Urothelium cell line (cell line): ENCODE data around the gene ALG12.

ENCODE experiments used
- DNase-seq: peaks from one replicate; pipeline ENCODE4 v3.0.0; 2011; ENCODE audit warnings: low spot score, mixed read lengths
- FAIRE-seq: peaks from 2 replicates; lab custom pipeline; 2011; peaks lifted over from hg19 to GRCh38; lab: Jason Lieb, UNC

ALG12 gene

GRCh38 chr22:49894322-49895054, 23.8 kb downstream of the ALG12 start:
- DNase-seq (no peak), FAIRE-seq (peak; percentile 65)

DNA sequence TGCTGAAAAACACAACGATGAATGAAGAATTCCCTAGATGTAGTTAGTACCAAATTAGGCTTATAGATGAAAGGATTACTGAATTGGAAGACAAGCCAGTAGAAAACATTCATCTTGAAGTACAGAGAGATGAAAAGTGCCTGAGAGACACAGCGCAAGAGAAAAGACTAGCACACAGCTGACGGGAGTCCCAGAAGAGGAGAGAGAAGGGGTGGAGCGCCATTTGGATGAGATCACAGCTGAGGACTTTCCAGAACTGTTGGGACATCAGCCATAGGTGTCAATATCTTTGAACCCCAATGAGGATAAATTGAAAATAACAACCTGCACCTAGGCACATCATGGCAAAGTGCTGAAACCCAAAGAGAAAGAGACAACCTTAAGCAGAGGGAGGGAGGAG, 25.2 kb downstream of the ALG12 start:
- no peak for FAIRE-seq

DNA sequence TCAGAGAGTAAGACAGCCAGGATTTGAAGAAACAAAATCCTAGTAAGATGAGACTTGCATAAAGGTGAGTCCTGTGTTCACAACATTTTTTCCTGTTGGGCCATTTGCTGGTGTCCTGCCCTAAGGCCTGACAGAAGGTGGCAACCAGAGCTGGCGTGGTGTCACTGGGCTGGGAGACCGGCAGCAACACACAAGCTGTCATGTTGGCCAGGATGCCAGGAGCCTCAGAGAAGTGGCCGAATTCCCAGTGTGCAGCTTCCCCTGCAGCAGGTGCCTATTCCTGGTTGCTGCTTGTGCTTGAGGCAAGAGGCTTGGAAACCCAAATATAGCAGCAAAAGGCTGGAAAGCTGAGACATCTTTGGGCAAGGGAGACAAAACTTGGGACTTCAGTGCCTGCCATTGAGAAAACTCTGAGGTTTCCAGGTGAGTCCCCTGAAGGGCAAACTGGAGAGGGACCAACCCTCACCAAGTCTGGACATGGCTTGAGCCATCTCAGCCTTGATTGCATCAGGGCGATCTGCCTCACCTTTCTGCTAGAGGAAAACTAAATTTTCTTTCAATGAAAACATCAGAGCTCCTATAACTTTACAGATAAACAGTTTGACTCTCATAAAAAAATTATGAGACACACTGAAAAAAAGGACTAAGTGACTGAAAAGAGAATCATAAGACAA, 25.9 kb downstream of the ALG12 start:
- no peak for DNase-seq
- peak; percentile 35 for FAIRE-seq

More for the DNA sequence above, 25.2 kb downstream of the ALG12 start:
- DNase-seq = no peak

DNA sequence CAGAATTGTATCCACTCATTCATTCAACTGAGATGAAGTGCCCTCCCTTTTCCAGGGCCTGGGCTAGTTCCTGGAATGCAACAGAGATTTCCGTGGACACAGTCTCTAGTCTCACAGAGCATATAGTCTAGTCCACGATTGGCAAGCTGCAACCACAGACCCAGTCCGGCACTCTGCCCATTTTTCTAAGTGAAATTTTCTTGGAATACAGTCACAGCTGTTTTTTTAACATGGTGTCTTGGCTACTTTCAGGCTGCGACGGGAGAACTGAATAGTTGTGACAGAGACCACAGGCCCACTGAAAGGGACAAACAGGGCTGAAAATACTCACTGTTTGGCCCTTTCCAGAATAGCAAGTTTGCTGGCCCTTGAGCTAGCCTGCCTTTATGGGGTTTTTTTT, 29.2 kb downstream of the ALG12 start:
- no peak for FAIRE-seq
- no peak for DNase-seq

- DNase-seq (no peak), FAIRE-seq (no peak)
These were observed 30.5 kb downstream of the ALG12 start for GRCh38 chr22:49887702-49888101.

DNA sequence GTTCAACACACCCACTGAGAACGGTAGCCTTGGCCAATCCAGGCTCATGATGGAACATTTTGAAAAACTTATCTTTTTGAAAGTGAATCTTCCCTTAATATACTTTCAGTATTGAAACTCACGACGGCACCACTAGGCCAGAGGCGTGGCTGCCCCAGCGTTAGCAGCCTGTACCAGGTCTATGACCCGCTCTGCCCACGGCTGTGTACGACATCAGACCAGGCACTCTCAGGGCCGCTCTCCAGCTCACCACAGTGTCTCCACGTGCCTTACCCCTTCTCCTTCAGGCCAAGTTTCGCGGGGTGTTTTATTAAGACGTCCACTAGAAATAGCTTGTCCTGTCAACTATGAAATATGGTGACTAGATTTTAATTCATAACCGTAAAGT, 31.2 kb downstream of the ALG12 start:
- FAIRE-seq = no peak
- DNase-seq = no peak

DNA sequence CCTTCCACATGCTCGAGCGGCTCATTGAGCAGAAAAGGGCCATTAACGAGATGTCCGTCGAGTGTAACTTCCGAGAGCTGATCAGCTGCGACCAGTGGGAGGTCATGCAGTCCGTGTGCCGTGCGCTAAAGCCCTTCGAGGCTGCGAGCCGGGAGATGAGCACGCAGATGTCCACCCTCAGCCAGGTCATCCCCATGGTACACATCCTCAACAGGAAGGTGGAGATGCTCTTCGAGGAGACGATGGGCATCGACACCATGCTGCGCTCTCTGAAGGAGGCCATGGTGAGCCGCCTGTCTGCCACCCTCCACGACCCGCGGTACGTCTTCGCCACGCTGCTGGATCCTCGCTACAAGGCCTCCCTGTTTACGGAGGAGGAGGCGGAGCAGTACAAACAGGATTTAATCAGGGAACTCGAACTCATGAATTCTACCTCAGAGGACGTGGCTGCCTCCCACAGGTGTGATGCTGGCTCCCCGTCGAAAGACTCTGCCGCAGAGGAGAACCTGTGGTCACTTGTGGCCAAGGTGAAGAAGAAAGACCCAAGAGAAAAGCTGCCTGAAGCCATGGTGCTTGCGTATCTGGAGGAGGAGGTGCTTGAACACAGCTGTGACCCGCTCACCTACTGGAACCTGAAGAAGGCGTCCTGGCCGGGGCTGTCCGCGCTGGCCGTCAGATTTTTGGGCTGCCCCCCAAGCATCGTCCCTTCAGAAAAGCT, 31.7 kb downstream of the ALG12 start:
- DNase-seq = no peak
- no peak for FAIRE-seq

- DNase-seq (no peak), FAIRE-seq (peak; percentile 44)
These were observed 32.4 kb downstream of the ALG12 start for GRCh38 chr22:49885881-49886280.

- DNase-seq = no peak
- FAIRE-seq = no peak
These were observed 33.0 kb downstream of the ALG12 start for GRCh38 chr22:49885281-49885680.

GRCh38 chr22:49884503-49885260, 33.6 kb downstream of the ALG12 start:
- FAIRE-seq = no peak

GRCh38 chr22:49884075-49884474, 34.2 kb downstream of the ALG12 start:
- FAIRE-seq = no peak
- no peak for DNase-seq

More at GRCh38 chr22:49884503-49885260, 33.6 kb downstream of the ALG12 start:
- DNase-seq = no peak

DNA sequence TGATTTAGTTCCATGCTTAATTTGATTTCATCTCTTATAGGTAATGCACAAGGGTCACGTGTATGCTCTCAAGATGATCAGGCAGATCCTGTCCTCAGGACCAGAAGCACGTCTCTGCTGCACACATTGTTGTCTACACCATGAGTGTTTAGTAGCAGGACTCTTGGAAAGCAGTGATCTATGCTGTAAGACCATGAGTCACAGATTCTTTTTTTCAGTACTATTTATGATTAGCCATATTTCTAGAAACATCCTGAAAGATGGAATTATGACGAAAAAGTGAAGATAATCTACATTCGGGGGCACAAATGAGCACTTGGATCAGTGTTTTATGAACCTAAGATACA, 35.0 kb downstream of the ALG12 start:
- no peak for DNase-seq
- no peak for FAIRE-seq

DNA sequence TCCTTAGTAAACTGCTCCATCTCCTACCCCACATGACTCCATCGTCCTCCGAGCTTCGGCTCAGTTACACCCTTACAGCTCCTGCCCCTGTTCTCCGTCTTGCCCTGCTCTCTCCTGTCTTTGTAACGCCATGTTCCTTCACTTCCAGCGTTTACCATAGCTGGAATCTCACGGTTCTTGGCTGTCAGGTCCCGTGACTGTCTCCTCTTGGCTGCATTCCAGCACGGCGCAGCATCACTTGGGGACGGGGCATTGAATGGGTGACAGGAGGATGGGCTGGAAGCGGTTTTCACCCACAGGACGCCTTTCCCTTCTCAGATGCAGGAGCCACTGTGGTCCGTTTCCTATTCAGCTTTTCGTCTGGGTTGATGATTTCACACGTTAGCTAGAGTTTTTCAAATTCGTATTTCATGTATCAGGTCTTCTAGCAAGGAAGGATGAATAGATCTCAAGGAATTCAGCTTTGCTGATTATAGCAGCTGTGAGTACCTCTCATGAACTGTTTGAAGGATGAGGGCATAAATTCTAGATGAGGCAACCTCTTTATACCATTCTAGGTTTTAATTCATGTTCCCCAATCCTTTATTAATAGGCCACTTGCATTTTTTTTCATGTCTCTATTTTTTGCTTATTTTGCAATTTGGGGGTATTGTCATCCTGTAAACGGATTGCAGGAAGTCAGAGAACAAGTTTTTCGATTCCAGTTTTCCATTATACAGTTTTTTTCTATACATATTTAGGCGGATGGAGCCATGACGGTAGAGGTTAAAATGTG, 35.5 kb downstream of the ALG12 start:
- DNase-seq = no peak
- no peak for FAIRE-seq

GRCh38 chr22:49881856-49882255, 36.4 kb downstream of the ALG12 start:
- FAIRE-seq (no peak), DNase-seq (no peak)

DNA sequence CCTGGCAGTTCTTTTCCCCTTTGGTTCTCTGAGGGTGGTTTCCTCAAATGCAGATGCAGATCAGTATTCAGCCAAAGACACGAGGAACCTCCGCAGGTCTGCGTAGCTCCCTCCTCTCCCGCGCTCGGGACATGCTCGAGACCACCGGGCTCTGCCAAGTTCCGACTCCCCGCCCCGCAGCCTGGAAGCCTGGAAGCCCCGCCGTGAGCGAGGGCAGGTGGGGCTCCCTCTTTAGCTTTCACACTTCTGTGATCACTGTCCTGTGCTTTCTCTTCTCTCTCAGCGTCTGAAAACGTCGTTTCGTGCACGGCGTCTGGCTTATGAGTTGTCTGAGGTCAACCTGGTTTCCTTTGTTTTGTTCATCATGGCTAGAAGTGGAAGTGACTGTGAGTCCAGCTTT, 38.0 kb downstream of the ALG12 start:
- FAIRE-seq (no peak), DNase-seq (no peak)

DNA sequence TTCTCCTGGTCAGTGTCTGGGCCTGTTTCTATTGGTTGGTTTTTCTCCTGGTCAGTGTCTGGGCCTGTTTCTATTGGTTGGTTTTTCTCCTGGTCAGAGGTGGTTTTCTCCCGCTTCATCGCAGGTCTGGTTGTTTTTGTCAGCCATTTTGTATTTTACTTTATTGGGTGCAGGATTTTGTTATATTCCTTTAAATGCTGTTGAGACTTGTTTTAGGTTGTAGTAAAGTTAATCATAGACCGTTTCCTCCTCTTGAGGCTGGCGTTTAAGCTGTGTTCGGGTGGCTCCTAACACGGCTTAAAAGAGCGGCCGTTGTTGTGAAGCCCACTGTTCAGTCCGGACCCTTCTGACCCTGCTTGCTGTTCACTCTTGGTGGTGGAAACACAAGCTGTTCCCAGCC, 38.4 kb downstream of the ALG12 start:
- DNase-seq = no peak
- no peak for FAIRE-seq

DNA sequence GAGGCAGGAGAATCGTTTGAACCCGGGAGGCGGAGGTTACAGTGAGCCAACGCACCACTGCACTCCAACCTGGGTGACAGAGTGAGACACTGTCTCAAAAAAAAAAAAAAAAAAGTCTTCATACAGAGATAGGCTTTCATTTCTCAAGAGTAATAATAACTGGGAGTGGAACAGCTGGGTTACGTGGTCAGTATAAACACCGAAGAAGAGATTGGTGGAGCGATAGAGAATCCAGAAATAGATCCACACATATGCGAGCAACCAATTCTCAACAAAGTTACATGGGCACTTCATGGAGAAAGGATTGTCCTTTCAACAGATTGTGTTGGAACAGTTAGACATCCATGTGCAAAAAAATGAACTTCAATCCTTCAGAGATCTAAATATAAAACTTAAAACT, 40.0 kb downstream of the ALG12 start:
- no peak for FAIRE-seq
- DNase-seq = no peak

DNA sequence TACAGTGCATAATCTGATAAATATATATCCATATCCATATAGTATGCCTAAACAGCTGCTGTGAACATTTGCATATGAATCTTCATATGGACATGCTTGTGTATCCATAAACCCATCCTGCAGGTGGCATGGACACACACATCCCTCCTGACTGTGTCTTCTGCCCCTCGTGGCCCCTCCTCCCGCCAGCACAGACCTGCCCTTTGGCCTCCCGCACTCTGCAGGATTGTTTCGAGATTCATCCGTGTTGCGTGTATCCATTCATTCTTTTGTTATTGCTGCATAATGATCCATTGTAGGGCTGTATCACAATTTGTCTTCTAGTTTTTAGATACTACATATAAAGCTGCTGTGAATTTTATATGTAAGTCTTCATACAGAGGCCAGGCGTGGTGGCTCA, 40.6 kb downstream of the ALG12 start:
- no peak for FAIRE-seq
- DNase-seq = no peak

- DNase-seq = no peak
- FAIRE-seq = no peak
These were observed 44.9 kb downstream of the ALG12 start for GRCh38 chr22:49873228-49873940.

GRCh38 chr22:49872347-49872746, 45.9 kb downstream of the ALG12 start:
- FAIRE-seq (no peak), DNase-seq (no peak)
